GM18519 (cell line): Measurements from ENCODE around the gene PILRA.

Experiments
- ATAC-seq: cut with Tn5 transposase; IDR thresholded peaks from one replicate; pipeline ENCODE4 v1.9.1; 2021; ENCODE audit warnings: mild to moderate bottlenecking, moderate library complexity; ENCODE audit not compliant: unreplicated experiment, low FRiP score

Gene PILRA

DNA sequence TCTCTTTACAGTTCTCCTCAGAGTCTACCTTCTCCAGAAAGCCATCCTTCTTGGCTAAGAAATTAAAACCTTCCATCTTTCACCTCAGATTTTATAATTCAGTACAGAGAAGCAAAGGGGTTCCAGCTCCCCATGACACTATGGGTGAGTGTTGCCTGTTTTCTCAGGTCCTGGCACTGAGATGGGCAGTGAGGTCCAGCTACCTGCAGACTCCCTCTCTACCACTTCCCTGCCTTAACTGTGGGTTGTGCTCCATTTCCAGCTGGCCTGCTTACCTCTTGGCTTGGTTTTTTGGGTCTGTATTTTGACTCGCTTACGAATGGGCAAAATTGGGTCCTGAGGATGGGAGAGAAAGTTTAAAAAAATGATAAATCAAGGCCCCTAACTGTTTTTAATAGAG, 29.0 kb downstream of the PILRA start:
- ATAC-seq = no peak

GRCh38 chr7:100406767-100407166, 33.5 kb downstream of the PILRA start:
- no peak for ATAC-seq

- ATAC-seq = no peak
These were observed 34.2 kb downstream of the PILRA start for GRCh38 chr7:100407285-100408180.

GRCh38 chr7:100411101-100411500, 37.8 kb downstream of the PILRA start:
- ATAC-seq = no peak

GRCh38 chr7:100413346-100413745, 40.1 kb downstream of the PILRA start:
- no peak for ATAC-seq

DNA sequence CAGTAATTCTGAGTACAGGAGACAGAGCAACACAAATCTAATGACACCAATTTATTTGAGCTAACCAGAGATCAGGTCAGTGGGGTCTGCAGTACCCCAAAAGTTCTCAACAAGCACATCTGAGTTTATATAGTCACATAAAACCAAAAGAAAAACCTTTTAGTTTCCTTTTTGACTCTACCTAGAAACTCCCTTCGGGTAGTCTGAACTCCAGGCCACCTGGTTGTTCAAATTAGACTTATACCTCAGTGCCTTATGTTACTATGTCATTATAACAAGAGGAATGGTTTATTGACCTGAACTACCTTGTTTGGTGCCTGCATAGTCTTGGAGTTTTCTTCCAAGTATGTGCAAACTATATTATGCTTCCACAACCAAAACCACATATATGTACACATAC, 40.6 kb downstream of the PILRA start:
- no peak for ATAC-seq

GRCh38 chr7:100415448-100415847, 42.2 kb downstream of the PILRA start:
- no peak for ATAC-seq

DNA sequence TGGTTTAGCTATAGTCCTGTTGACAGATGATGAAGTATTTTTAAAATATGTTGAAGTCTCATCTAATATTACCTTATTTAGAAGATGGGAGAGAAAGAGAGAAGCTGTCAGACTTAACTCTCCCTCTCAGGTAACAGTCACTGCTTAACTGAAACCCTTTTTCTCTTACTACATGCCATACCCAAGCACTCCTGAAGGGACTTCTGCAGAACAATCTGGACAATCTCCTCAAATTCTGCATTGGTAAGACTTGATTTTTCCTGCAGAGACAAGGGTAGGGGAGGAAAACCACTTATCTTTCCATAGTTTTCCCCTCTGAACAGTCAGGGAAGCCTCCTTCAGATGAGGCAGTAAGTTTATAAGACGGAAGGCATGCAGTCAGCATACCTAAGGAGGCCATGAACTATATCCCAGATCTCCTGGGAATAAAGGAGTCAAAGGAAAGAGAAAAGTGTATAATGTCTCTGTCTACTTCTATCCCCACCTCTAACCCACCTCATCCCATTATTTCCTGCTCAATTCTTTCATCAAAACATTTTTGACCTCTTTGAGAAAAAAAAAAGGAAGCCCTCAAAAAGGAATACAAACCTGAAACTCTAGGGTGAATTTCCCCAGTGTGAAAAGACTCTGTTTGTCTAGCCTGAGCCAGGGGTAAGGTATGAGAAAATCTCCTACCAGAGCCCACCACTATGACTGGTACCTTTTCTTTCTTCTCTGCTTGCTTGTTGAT, 45.8 kb downstream of the PILRA start:
- ATAC-seq = no peak

DNA sequence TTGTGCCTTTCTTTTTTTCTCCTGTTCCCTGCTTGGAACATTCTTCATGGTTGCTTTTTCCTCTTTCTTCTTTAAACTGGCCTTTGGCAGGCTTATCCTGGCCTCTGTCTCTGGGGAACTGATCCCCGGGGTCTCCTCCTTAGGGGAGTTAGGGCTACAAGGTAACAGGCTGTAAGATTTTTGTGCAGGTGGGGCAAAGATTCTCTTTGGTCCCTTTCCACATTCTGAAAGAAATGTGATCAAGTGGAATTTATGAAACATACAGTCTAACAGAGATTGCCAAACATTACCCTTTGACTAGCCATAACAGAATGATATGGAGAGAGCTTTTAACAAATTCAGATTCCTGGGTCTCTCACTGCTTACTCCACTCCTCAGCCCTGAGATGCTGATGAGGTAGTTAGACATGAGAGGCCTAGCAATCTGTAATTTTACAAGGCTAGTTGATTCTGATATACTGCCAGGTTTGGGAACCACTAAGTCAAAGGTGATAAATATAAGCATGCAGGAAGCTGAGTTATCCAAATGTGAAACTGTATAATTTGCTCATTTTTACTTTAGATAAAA, 46.5 kb downstream of the PILRA start:
- ATAC-seq = no peak

DNA sequence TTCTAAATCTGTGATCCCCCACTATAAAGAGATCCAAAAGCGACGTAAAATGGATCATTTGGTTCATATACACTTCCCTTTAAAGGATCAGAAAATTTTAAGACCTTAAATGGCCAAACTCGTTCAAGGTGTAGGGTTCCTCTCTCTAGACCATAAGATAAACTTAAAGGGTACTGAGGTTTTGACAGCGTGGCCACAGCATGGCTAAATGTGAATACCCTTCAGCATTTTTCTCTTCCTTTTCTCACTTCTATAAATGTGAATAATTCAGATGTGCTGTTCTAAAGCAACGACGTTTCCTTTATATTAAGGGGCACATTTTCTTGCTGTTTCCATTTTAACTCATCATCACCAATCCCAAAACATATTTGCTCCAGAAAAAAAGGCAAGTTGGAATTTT, 50.0 kb downstream of the PILRA start:
- no peak for ATAC-seq

- no peak for ATAC-seq
These were observed 52.1 kb downstream of the PILRA start for GRCh38 chr7:100425347-100425746.

GRCh38 chr7:100426516-100426915, 53.2 kb downstream of the PILRA start:
- ATAC-seq = no peak

GRCh38 chr7:100427762-100428198, 54.5 kb downstream of the PILRA start:
- ATAC-seq = no peak

- no peak for ATAC-seq
These were observed 55.1 kb downstream of the PILRA start, which contains the start of gene ZCWPW1 for GRCh38 chr7:100428199-100428966. ZCWPW1 (minus strand) TSS chr7:100428703; CDS start chr7:100420649, 8,054 bp downstream.

GRCh38 chr7:100428967-100429636, 55.8 kb downstream of the PILRA start:
- ATAC-seq = no peak

- ATAC-seq = peak; percentile 22
These were observed 56.6 kb downstream of the PILRA start, which contains the start of gene MEPCE for GRCh38 chr7:100429637-100430492. MEPCE (plus strand) TSS chr7:100429831; CDS start chr7:100430019, 188 bp downstream.

- no peak for ATAC-seq
These were observed 57.4 kb downstream of the PILRA start for GRCh38 chr7:100430493-100431285.

DNA sequence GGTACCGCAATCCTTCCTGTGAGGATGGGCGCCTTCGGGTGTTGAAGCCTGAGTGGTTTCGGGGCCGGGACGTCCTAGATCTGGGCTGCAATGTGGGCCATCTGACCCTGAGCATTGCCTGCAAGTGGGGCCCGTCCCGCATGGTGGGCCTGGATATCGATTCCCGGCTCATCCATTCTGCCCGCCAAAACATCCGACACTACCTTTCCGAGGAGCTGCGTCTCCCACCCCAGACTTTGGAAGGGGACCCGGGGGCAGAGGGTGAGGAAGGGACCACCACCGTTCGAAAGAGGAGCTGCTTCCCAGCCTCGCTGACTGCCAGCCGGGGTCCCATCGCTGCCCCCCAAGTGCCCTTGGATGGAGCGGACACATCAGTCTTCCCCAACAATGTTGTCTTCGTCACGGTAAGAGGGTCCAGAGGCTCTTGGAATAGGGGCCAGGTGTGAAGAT, 58.0 kb downstream of the PILRA start:
- ATAC-seq = no peak
